ENCODE data around the gene GRID1. TPM values are rescaled to one million over a fixed set of nuclear protein-coding genes. Genes with fewer than 3 reads are reported as not detected.

GRID1 gene
- total RNA-seq, 1 donor from 2014 or later: 0.60 TPM

DNA sequence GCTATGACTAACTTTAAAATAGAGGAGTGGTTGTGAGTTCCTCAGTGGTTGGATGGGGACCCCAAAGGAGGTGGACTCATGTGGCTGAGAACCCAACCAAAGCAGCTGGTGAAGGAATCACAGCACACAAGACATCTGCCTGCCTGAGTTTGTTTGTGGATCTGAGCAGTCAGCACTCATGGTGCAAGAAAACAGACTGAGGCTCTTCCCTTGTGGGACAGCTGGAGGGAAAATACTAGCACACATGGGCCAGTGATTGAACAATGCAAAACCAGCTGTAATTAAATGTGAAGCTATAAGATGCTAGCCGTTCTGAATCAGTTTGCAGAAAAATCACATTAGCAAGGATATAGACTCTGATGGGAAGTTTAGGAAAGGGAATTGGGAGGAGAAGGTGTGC is 707.3 kb downstream of the GRID1 start:
- Mint-ChIP-seq H3K9me3 (ENCODE audit: low read depth) (no peaks in the 10 kb centered on the region), H3K36me3 (ENCODE audit: low read depth) (no peaks in the 10 kb centered on the region), H3K27ac (ENCODE audit: unreplicated experiment) (no peak overlapping the region), H3K4me3 (ENCODE audit: unreplicated experiment) (no peak overlapping the region), H3K27me3 (ENCODE audit: low read depth) (no peaks in the 10 kb centered on the region), H3K4me1 (ENCODE audit: low read depth) (peaks cover 12% of the 10 kb centered on the region)
- TF ChIP-seq, protein P1, sequence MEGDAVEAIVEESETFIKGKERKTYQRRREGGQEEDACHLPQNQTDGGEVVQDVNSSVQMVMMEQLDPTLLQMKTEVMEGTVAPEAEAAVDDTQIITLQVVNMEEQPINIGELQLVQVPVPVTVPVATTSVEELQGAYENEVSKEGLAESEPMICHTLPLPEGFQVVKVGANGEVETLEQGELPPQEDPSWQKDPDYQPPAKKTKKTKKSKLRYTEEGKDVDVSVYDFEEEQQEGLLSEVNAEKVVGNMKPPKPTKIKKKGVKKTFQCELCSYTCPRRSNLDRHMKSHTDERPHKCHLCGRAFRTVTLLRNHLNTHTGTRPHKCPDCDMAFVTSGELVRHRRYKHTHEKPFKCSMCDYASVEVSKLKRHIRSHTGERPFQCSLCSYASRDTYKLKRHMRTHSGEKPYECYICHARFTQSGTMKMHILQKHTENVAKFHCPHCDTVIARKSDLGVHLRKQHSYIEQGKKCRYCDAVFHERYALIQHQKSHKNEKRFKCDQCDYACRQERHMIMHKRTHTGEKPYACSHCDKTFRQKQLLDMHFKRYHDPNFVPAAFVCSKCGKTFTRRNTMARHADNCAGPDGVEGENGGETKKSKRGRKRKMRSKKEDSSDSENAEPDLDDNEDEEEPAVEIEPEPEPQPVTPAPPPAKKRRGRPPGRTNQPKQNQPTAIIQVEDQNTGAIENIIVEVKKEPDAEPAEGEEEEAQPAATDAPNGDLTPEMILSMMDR (IDR thresholded peaks at IDR 0.05): no peak
- no peak for DNase-seq (ENCODE audit: low spot score)

- Mint-ChIP-seq H3K4me1 (ENCODE audit: low read depth) (peaks cover 12% of the 10 kb centered on the region), H3K4me3 (ENCODE audit: unreplicated experiment) (no peak overlapping the region), H3K27ac (ENCODE audit: unreplicated experiment) (no peak overlapping the region), H3K27me3 (ENCODE audit: low read depth) (no peaks in the 10 kb centered on the region), H3K9me3 (ENCODE audit: low read depth) (no peaks in the 10 kb centered on the region), H3K36me3 (ENCODE audit: low read depth) (no peaks in the 10 kb centered on the region)
- DNase-seq (ENCODE audit: low spot score): no peak
- TF ChIP-seq, protein P1 (IDR thresholded peaks at IDR 0.05): no peak
These were observed 708.1 kb downstream of the GRID1 start for GRCh38 chr10:85658518-85658917.

DNA sequence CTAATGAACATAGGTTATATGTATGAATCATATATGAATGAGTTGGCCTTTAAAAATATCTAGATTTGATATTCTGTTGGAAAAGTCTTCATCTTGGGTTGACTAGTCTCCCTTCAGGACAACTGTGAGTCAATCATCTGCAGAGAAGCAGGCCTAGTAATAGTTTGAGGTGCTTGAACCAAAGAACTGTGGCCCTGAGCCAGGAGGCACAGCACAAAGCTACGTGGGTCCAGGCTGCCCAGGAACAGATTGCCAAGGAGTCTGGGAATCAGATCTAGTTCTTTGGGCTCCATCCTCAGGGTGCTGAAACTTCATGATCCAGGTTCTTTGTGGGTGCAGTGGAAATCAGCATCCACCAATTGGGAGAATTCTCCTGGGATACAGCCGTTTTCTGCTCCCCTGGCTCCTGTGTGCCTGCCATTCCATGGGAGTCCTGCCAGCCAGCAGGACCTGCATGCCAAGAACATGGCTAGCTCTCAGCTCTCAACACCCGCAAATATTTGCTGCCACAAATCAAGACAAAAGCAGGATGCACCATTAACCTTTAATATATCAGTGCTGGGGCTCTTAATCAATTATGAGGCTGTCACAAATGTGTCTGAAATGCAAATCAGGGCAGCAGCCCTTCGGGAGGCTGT is 709.0 kb downstream of the GRID1 start:
- no peak overlapping the region for H3K4me3 Mint-ChIP-seq (ENCODE audit: unreplicated experiment)
- TF ChIP-seq, protein P1 (IDR thresholded peaks at IDR 0.05): no peak
- no peaks in the 10 kb centered on the region for H3K9me3 Mint-ChIP-seq (ENCODE audit: low read depth)
- H3K4me1 Mint-ChIP-seq (ENCODE audit: low read depth): peaks cover 12% of the 10 kb centered on the region
- H3K27ac Mint-ChIP-seq (ENCODE audit: unreplicated experiment): no peak overlapping the region
- H3K36me3 Mint-ChIP-seq (ENCODE audit: low read depth): no peaks in the 10 kb centered on the region
- no peak for DNase-seq (ENCODE audit: low spot score)
- H3K27me3 Mint-ChIP-seq (ENCODE audit: low read depth): no peaks in the 10 kb centered on the region

DNA sequence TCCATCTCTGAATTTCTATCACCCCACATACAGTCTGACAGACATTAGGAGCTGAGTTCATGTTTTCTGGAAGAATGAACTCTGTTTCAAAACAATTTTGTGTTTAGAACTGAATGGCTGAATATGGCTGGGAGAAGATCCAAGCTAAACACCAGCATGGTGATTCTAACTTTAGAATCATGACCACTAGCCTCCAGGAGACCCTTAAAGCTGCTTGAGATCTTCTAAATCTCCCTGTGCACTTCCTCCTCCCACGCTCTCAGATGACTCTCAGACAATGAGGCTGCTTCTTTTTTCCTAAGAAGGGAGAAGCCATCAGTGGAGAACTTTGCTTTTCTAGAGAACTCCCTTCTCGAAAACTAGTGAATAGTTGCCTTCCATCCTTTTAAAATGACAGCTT is 711.2 kb downstream of the GRID1 start:
- H3K4me3 Mint-ChIP-seq (ENCODE audit: unreplicated experiment): no peak overlapping the region
- no peak overlapping the region for H3K27ac Mint-ChIP-seq (ENCODE audit: unreplicated experiment)
- peaks cover 12% of the 10 kb centered on the region for H3K4me1 Mint-ChIP-seq (ENCODE audit: low read depth)
- TF ChIP-seq, protein P1 (IDR thresholded peaks at IDR 0.05): no peak
- no peaks in the 10 kb centered on the region for H3K36me3 Mint-ChIP-seq (ENCODE audit: low read depth)
- no peaks in the 10 kb centered on the region for H3K27me3 Mint-ChIP-seq (ENCODE audit: low read depth)
- H3K9me3 Mint-ChIP-seq (ENCODE audit: low read depth): no peaks in the 10 kb centered on the region
- no peak for DNase-seq (ENCODE audit: low spot score)

- no peak for DNase-seq (ENCODE audit: low spot score)
- peaks cover 9% of the 10 kb centered on the region for H3K4me1 Mint-ChIP-seq (ENCODE audit: low read depth)
- H3K4me3 Mint-ChIP-seq (ENCODE audit: unreplicated experiment): no peak overlapping the region
- H3K9me3 Mint-ChIP-seq (ENCODE audit: low read depth): no peaks in the 10 kb centered on the region
- H3K36me3 Mint-ChIP-seq (ENCODE audit: low read depth): no peaks in the 10 kb centered on the region
- no peaks in the 10 kb centered on the region for H3K27me3 Mint-ChIP-seq (ENCODE audit: low read depth)
- no peak overlapping the region for H3K27ac Mint-ChIP-seq (ENCODE audit: unreplicated experiment)
- TF ChIP-seq, protein P1 (IDR thresholded peaks at IDR 0.05): no peak
These were observed 715.1 kb downstream of the GRID1 start for GRCh38 chr10:85651497-85651882.
